ENCODE measurements around the gene XRCC1.
"Not testable (repeated sequence)": the region's sequence is repeated elsewhere in the genome, so short reads cannot be mapped to it uniquely, and the experiment has no call there.

The XRCC1 gene

DNA sequence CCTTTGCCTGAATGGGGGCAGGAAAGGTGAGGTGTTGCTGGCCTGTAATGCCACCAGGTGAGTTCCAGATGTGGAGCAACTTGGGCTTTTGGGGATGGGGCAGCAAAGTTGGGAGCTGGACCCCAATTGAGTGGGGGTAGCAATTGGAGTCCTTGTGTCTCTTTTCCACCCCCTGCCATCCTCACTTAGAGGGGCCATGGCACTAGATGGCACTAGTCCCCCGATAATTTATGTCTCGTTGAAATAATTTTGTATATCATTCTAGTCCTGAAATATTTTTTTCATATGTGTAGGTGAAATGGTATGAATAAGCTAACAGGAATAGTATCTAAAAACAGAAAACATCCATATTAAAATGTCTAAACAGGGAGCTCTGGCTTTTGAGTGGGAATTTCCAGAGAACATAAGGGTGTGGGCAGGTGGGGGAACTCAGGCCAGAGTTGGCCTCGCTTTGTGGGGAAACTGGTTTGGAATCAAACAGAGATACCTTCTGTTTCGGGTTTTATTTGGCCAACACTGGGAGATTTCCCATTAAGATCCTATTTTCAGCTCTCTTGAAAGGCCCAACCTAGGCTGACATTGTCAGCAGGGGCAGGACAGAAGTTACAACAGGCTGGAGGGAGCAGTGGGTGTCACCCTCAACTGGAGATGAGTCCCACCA lies 24.4 kb upstream of the XRCC1 start:
- DNase-seq = no peak

DNA sequence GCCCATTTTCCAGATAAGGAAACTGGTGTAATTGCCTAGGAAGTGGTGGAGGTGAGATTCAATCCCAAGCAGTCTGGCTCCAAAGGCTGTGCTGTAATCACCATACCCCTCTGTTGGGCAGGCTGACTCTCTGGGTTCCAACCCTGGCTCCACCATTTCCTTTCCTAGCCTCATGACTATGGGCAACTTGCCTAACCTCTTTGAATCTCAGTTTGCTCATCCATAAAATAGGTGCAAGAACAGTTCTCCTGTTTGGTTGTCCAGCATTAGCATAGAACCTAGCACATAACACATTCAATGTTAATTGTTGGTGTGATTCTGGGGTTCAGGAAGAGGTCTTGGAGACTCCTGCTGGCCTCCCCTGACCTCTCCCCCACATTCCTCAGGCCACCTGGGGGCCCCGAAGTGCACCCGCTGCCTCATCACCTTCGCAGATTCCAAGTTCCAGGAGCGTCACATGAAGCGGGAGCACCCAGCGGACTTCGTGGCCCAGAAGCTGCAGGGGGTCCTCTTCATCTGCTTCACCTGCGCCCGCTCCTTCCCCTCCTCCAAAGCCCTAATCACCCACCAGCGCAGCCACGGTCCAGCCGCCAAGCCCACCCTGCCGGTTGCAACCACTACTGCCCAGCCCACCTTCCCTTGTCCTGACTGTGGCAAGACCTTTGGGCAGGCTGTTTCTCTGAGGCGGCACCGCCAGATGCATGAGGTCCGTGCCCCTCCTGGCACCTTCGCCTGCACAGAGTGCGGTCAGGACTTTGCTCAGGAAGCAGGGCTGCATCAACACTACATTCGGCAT lies 23.3 kb upstream of the XRCC1 start:
- DNase-seq = no peak

DNA sequence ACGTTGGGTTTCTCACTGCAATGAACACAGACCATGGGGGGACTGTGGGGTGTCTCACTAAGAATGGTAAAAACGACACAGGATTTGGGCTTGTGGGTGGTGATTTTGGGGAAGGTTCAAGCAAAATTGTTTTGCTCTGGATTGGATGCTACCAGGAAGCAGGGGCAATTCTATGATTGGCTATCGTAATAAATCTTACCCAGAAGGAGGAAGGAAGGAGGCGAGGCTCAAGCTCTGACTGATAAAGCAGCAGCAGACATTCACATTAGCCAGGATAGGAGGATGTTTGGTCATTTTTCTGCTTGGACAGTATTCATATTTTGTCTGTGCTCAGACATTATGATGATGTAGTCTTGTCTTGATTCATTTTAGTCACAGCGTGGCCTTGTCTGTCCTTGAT lies 22.5 kb upstream of the XRCC1 start:
- DNase-seq = no peak

DNA sequence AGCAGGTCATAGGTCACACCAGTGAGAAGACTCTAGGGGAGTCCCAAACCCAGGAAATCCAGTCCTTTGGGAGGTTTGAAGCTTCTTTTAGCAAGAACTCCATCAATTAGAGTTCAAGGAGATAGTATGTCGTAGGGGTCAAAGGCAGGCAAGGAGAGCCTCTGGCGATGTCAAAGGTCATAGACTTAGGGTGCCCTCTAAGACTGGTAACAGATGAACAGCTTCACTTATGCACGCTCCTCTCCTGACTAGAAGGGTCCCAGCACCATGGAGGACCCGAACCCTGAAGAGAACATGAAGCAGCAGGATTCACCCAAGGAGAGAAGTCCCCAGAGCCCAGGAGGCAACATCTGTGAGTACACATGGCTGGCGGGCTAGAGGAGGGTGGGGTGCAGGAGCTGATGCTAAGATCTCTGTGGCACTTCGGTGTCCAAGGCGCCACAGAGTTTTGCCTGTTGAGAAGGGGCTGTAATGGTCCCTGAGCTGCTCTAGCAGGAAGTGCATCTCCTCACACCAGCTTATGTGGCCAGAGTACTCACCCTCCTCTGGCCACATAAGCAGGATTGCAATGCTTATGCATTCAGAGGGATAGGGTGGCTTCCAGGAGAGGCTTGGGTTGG lies 21.6 kb upstream of the XRCC1 start:
- DNase-seq = no peak

DNA sequence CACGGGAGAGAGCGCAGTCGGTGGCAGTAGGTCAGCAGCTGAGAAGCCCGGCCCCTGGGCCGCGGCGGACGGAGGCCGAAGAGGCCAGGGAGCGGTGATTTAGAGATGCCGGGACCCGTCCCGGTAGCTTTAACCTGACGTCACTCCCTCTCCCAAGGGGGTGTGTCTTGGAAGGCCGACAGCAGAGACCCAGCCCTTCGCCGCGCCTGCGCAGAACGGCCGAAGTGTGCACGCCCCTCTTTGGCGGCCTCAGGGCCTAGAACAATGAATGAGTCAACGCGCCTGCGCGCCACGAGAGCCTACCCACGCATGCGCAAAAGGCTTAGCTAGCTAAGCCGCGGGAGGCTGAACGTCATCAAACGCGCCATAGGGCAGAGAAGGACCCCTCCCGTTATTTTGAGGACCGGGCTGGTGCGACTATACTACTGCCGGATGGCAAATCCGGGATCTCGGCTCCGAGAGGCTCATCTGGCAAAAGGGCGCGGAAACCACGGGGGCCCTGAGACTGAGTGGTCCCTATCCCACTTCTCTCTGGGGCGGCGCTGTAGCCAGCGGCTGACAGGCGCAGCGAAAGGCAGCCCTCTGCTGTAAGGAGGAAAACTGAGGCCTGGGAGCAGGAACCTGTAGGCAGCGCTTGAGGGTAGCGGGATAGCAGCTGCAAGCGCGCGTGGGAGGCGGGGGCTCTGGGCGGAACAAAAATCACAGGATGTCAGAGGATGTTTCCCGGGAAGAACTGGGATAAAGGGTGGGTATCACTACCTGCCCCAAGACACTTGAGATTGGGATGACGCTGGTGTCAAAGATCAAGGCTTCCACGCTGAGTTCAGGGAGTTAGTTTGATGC lies 20.9 kb upstream of the XRCC1 start, which contains the start of the genes IRGQ and ZNF576:
Gene IRGQ, minus strand, starts transcription at position 136 of the 843 bp plus-strand sequence. CDS start 796 bp downstream, outside the sequence.
Gene ZNF576, plus strand, starts transcription at position 597 of the 843 bp plus-strand sequence. CDS start 514 bp downstream, outside the sequence.
- DNase-seq = peak; percentile 99 to 100 (median 100)

DNA sequence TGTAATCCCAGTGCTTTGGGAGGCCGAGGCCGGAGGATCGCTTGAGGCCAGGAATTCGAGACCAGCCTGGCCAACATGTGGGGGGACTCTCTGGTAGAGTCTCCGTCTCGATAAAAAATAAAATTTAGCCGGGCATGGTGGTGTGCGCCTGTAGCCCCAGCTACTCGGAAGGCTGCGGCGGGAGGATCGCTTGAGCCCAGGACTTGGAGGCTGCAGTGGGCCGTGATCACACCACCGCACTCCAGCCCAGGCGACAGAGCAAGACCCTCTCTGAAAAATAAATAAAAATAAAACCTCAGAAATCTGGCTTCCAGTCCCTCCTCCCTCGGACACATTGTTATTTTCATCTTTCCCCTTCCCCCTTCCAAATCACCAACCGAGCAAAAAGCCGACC lies 20.3 kb upstream of the XRCC1 start:
- DNase-seq = no peak

DNA sequence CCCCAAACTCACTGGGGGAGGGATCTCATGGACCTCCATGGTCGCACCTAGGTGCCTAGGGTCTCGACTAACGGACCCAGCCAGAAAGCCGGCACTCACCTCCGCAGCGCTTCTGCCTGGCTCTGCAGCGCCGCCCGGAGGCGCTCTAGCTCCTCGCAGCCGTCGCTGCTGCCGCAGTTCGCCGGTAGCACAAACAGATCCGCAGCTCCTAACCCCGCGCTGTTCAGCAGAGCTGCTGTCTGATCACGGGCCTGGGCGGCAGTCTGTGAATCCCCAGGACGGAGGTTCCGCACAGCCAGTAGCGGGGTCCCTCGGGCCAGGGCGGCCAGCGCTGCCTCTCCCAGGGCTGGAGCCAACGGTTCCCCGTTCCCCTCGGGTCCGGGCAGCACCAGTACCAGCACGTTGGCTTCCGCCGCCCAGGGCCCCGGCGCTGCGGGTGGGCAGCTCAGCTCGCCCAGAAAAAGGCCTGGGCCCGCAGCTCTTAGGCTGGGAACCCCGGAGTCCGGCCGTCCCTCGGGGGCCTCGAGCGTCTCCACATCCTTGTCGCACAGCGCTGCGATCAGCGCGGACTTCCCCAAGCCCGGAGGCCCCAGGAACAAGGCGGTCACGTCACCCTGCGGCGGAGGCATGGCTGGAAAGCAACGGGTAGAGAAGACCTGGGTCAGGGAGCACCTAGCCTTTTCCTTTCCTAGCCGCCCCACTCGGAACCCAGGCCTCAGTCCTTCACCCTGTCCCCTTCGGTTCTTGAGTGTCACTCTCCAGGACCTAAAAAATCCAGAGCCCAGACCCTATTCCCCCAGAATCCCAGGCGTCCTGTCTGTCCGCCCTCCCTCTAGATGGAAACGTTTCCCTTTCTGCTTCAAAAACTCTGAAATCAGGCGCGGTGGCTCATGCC lies 19.6 kb upstream of the XRCC1 start:
- peak; percentile 22 to 61 (median 42) for DNase-seq

DNA sequence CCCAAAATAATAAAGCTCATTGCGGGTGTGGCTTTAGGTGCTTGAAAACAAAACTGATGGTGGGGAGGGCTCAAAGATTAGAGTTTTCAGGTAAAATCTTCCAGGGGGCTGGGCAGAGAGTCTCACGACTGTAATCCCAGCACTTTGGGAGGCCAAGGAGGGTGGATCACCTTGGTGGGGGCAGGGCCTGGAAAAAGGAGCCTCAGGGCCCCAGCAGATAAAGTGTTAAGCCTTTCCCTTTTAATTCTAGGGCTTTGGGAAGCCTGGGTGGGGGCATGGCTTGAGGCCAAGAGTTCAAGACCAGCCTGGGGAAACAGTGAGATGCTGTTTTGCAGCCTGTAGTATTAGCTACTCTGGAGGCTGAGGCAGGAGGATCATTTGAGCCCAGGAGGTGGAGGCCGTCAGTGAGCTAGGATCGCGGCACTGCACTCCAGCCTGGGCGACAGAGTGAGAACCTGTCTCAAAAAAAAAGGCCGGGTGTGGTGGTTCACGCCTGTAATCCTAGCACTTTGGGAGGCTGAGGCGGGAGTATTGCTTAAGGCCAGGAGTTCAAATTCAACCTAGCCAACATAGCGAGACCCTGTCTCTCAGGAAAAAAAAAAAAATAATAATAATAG lies 18.9 kb upstream of the XRCC1 start:
- no peak for DNase-seq

DNA sequence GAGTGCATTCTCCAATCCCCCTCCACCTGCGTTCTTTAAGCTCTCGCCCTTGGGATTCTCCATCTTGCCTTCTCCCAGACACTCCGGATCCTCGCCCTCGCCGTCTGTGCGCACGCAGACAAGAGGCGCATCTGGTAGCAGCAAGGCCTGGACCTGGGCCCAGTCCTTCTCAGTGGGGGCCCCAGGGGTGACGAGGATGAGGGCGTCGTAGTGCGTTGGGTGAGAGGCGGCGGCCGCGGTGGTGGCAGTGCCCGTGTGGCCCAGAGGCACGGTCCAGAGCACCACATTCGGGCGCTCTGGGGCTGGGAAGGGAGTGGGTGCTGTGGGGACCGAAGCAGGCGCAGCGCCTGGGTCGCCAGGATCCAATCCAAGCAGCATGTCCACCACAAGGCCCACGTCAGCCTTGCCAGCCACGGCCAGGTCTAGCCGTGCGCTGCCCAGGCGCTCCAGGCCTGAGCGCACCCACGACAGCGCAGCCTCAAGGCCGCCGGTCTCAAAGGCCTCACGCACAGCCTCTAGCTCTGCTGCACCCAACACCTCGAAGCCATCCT lies 17.5 kb upstream of the XRCC1 start:
- no peak for DNase-seq

DNA sequence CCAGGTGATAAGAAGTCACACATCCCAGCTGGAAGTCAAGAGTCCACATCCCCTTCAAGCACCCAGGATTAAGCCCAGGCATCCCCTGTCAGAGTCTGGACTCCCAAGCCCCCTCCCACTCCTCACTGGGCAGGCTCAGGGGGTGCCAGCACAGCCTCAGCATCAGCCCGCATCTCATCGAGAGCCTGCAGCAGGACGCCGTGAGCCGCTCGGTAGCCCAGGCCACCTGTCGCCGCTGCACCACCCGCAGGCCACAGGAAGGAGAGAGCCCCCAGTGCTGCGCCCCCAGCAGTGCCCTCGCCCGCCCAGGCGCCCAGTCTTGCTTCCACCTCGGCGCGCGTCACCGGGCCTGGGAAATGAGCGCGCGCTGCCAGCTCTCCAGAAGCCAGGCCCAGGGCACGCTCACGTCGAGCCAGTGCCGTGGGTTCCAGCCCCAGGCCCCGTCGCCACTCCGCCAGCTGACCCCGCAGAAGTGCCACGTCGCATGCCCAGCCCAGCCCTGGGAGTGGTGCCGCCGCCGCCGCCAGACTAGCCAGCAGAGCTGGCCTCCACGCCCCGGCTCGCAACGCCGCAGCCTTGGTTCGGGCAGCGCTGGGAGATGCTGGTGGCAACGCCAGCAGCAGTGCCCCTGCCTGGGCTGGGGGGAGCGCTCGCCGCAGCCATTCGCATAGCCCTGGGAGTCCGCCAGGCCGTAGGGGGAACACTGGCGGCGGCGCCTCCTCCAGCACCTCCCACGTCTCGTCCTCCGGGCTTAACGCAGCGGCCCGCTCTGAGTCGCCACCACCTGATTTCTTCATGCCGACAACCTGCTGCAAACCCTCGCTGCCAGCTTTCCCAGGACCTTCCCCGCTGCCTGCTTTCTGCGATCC lies 16.8 kb upstream of the XRCC1 start:
- DNase-seq = no peak

DNA sequence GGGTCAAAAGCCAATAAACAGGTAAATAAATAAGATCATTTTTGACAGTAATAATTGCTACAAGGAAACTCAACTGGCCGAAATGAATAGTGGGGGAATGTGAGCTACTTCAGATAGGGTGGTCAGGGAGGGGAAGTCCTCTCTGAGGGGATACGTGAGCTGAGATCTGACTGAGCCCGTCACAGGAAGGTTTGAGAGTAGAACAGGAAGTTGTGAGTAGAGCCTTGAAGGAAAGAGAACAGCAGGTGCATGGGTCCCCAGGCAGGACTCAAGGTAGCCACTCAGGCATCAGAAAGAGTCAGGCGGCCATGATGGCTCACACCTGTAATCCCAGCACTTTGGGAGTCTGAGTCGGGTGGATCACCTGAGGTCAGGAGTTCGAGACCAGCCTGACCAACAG lies 14.4 kb upstream of the XRCC1 start:
- DNase-seq = no peak

DNA sequence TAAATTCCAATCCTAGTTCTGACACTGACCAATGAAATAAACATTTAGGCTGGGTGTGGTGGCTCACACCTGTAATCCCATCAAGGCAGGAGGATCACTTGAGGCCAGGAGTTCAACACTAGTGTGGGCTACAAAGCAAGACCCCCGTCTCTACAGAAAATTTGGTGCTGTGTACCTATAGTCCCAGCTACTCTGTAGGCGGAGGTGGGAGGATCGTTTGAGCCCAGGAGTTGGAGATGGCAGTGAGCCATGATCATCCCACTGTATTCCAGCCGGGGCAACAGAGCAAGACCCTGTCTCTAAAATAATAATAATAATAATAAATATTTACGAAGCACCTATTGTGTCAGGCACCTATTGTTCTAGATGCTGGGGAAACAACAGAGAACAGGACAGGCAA lies 13.9 kb upstream of the XRCC1 start:
- DNase-seq = no peak

DNA sequence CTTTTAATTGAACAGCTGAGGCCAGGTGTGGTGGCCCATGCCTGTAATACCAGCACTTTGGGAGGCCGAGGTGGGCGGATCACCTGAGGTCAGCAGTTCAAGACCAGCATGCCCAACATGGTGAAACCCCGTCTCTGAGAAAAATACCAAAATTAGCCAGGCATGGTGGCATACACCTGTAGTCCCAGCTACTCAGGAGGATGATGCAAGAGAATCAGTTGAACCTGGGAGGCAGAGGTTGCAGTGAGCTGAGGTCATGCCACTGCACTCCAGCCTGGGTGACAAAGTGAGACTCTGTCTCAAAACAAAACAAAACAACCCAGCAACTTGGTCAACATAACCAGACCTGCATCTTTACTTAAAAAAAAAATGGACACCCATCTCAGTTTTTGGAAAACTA lies 11.7 kb upstream of the XRCC1 start:
- DNase-seq = not testable (repeated sequence)

DNA sequence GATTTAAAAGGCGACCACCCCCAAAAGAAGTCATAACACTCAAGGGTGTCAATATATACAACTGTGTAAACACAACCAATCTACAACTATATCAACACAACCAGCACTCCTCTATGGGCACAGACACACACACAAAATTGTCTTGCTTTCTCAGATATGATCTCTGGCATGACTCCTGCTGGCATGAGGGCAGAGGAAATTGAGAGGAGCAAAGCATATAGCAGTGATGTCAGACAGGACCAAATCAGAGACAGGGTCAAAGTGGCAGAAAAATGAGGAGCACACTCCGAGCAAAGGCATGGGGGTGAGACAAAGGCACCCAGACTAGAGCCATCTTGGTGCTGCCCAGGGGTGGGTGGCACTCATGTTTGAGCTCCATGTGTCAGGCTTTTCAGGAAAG lies 11.0 kb upstream of the XRCC1 start:
- DNase-seq = no peak

DNA sequence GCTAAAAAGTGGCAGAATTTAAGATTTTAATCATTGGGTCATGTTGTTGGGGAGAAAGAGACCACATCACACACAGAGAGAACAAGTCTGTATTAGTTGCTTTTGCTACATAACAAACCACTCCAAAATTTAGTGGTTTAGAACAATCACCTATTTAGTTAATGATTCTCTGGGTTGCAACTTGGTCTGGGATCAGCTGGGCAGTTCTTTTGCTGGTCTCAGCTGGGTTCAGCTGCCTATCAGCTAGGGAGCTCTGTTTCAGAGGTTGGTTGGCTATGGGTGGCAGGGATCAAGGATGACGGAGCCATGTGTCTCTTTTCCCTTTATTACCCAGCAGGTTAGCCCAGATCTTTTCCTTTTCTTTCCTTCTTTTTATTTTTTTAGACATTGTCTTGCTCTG lies 9.2 kb upstream of the XRCC1 start:
- no peak for DNase-seq

DNA sequence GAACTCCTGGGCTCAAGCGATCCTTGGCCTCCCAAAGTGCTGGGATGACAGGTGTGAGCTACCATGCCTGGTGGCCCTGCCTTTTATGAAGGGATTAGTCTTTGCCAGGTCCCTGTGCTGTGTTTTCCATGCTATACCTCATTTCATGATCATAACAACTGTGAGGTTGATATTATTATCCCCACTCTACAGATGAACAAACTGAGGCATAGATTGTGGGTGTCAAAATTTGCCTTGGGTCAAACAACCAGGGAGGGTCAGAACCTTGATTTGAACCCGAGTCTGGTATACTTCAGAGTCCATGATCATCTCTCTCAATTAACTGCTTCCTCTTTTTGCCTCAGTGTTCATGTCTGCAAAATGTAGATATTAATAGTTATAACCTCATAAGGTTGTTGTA lies 7.2 kb upstream of the XRCC1 start:
- DNase-seq = no peak

DNA sequence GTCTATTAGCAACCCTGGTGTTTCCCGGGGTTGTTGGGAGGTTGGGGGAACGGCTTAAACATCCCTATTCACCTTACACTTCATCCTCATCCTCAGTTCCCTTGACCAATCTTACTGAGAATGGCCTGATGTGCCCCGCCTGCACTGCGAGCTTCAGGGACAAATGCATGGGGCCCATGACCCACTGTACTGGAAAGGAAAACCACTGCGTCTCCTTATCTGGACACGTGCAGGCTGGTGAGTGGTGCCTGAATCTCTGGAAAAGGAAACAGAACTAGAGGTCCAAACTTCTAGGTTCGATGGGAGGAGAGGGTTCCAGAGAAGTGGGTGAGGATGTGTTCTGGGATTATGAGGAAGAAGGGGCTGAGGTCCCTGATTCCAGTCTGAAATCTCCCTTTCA lies 6.1 kb upstream of the XRCC1 start:
- DNase-seq = no peak

DNA sequence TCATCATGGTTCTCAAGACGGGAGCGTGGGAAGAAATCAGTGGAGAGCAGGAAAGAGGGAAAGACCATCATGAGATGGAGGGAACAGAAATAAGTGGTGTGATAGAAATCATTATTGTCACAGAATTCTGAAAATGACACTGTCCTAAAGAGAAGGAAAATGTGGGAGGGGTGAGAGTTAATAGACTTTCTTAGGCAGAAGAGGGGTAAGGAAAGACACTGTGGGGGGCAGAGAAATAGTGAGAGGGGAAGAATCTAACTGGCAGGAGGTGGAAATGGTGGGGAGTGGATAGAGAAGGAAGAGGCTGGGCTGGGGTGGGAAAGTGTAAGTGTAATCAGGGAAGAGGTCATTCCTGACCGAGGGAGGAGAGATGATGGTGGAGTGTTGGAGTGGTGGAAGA lies 3.5 kb upstream of the XRCC1 start:
- DNase-seq = no peak

DNA sequence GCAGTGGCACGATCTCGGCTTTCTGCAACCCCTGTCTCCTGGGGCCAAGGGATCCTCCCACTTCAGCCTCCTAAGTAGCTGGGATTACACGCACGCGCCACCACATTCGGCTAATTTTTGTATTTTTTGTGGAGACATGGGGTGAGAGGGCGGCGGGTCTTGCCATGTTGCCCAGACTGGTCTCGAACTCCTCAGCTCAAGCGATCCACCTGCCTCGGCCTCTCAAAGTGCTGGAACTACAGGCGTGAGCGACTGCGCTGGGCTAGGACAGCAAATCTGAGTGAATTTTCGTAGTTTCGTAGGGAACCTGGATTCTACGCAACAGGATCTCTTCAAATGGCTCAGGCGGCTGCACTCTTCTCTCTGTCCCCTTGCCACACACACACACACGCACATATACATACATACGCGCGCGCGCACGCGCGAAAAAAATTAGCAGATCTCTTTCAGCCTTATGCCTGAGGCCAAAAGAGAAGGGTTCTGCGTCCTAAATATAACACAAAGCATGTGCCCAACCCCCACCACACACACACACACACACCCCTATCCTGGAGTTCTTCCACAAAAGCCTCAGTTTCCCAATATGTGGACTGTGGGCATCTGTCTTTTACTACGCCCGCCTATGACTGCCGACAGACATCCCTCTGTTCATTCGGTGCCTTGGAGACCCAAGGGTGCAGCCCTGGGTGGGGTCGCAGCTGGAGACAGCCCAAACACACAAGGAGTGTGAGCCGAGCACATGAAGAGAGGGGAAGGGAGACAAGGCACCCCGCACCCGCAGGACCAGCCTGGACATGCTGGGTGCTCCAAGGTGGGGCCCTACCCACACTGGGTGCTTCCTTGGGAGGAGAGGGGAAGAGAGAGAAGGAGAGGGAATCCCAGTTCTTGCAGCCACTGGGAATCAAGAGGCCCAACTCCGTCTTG lies 890 bp upstream of the XRCC1 start:
- peak in 1 of 4 experiments; percentile 14 for DNase-seq

All from activated naive CD4-positive, alpha-beta T cell (primary cell).